Thyroid gland (tissue), 4 donors: ENCODE measurements around the gene HOXD8. TPM values are rescaled to one million over a fixed set of nuclear protein-coding genes. Genes with fewer than 3 reads are reported as not detected.
A peak's percentile ranks its signal among the peaks of the same experiment; 100 is the strongest.

Experiments
- DNase-seq, 2 donors: peaks; one replicate each; pipeline ENCODE4 v3.0.0-alpha.2; 2019
- H3K27ac ChIP-seq, 3 donors: fragments of 200-600 bp; sonication (generic); 1 replicate in 2 of 3; 2 replicates in 1 of 3; pipeline ENCODE4 v1.5.1; 2016 to 2019; ENCODE audit warnings: mild to moderate bottlenecking in 1 of 3, moderate library complexity in 1 of 3
- H3K27me3 ChIP-seq: fragments of 200-600 bp; sonication (generic); one replicate; pipeline ENCODE4 v1.5.1; 2019
- H3K36me3 ChIP-seq, 2 donors: fragments of 200-600 bp; sonication (generic); one replicate each; pipeline ENCODE4 v1.5.1; 2016 to 2019
- H3K4me1 ChIP-seq, 2 donors: fragments of 200-600 bp; sonication (generic); one replicate each; pipeline ENCODE4 v1.5.1; 2017 to 2019
- H3K4me3 ChIP-seq, 3 donors: fragments of 200-600 bp; sonication (generic); replicated peaks in 1 of 3; 1 replicate in 2 of 3; 2 replicates in 1 of 3; pipeline ENCODE4 v1.5.1; 2016; ENCODE audit warnings: mild to moderate bottlenecking in 1 of 3
- H3K9me3 ChIP-seq: fragments of 200-600 bp; sonication (generic); one replicate; pipeline ENCODE4 v1.5.1; 2017
- CTCF ChIP-seq, 6 experiments: fragments of 200-600 bp in 3 of 6; fragments of 450-650 bp in 3 of 6; sonication (generic) in 3 of 6; IDR thresholded peaks; one replicate each; pipeline ENCODE4 v1.5.1; 2016 to 2019; ENCODE audit warnings: antibody characterized with exemption in 6 of 6, mild to moderate bottlenecking in 2 of 6, inconsistent platforms in 1 of 6, moderate library complexity in 1 of 6
- POLR2A ChIP-seq, 2 donors: fragments of 450-650 bp; IDR thresholded peaks; one replicate each; pipeline ENCODE4 v1.6.1; 2017; ENCODE audit warnings: antibody characterized with exemption in 2 of 2, mild to moderate bottlenecking in 2 of 2, moderate library complexity in 1 of 2
- WGBS, 2 donors: methylation state at CpG; one replicate each; pipeline ENCODE4 v1.1.5; 2017; 5-methylcytosine and 5-hydroxymethylcytosine counted together
- intact Hi-C: fragments of 100-400 bp; cut with DNase I; formaldehyde crosslinking; loops from one replicate; pipeline ENCODE4 v1.15.1; 2023
- total RNA-seq, 4 donors: library from RNA; depleted of rRNA; stranded (reverse); fragments of >200 nt; gene quantifications; one replicate each; pipeline ENCODE4 v1.2.3, GENCODE V29; 2016

HOXD8 gene
- total RNA-seq, 4 donors from 2014 or later, result 4.1 to 24.9 (median 9.9) TPM

- DNase-seq, result no peak
These were observed 7.1 kb downstream of the HOXD8 start for GRCh38 chr2:176136374-176137251.

GRCh38 chr2:176137252-176137580 is 7.7 kb downstream of the HOXD8 start:
- intact Hi-C loops, result no loop called here
- Histone ChIP-seq H3K36me3 (no peaks in the 10 kb centered on the region), H3K4me3 (peak overlapping the region in 1 of 3 donors; percentile 31), H3K4me1 (peaks cover 0 to 21% of the 10 kb centered on the region in 2 donors), H3K9me3 (no peaks in the 10 kb centered on the region), H3K27me3 (peaks cover 73% of the 10 kb centered on the region), H3K27ac (peak overlapping the region in 1 of 3 donors; percentile 69)
- no peak for DNase-seq
- 20 to 34% methylated on average over 2 of the region's 2 CpGs for WGBS, 2 donors
- TF ChIP-seq CTCF (IDR thresholded peaks at IDR 0.05) (no peak), POLR2A (IDR thresholded peaks at IDR 0.05) (no peak)

More at GRCh38 chr2:176136374-176137251, 7.1 kb downstream of the HOXD8 start:
- Histone ChIP-seq H3K36me3 (no peaks in the 10 kb centered on the region), H3K4me1 (peaks cover 0 to 21% of the 10 kb centered on the region in 2 donors), H3K27me3 (peaks cover 76% of the 10 kb centered on the region), H3K27ac (peak overlapping the region in 2 of 3 donors; percentile 46 to 69), H3K4me3 (peak overlapping the region in 1 of 3 donors; percentile 31), H3K9me3 (no peaks in the 10 kb centered on the region)
- intact Hi-C loops, result no loop called here
- WGBS, 2 donors, result 4 to 6% methylated on average over 18 to 50 of the region's 71 CpGs
- TF ChIP-seq POLR2A (IDR thresholded peaks at IDR 0.05) (no peak), CTCF (IDR thresholded peaks at IDR 0.05) (no peak)

- TF ChIP-seq POLR2A (IDR thresholded peaks at IDR 0.05) (no peak), CTCF (IDR thresholded peaks at IDR 0.05) (no peak)
- Histone ChIP-seq H3K27ac (peak overlapping the region in 1 of 3 donors; percentile 69), H3K4me3 (no peak overlapping the region), H3K4me1 (peaks cover 0 to 21% of the 10 kb centered on the region in 2 donors), H3K27me3 (peaks cover 66% of the 10 kb centered on the region), H3K9me3 (no peaks in the 10 kb centered on the region), H3K36me3 (no peaks in the 10 kb centered on the region)
- DNase-seq, result no peak
- intact Hi-C loops, result no loop called here
- 38 to 44% methylated on average over 8 of the region's 8 CpGs for WGBS, 2 donors
These were observed 8.4 kb downstream of the HOXD8 start for GRCh38 chr2:176137906-176138305.

GRCh38 chr2:176138526-176138922 is 9.0 kb downstream of the HOXD8 start:
- TF ChIP-seq CTCF (IDR thresholded peaks at IDR 0.05), result no peak
- no peak for TF ChIP-seq POLR2A (IDR thresholded peaks at IDR 0.05)
- intact Hi-C loops, result no loop called here
- H3K4me3 ChIP-seq, result no peak overlapping the region
- H3K27me3 ChIP-seq, result peaks cover 60% of the 10 kb centered on the region
- no peak for DNase-seq
- WGBS, 2 donors, result 18 to 19% methylated on average over 14 of the region's 14 CpGs
- H3K9me3 ChIP-seq, result no peaks in the 10 kb centered on the region
- no peak overlapping the region for H3K27ac ChIP-seq
- no peaks in the 10 kb centered on the region for H3K36me3 ChIP-seq
- peaks cover 0 to 21% of the 10 kb centered on the region in 2 donors for H3K4me1 ChIP-seq
